Choroid plexus epithelial cell (primary cell): ENCODE results near the gene PLAAT3.
"Not testable (repeated sequence)": the region's sequence is repeated elsewhere in the genome, so short reads cannot be mapped to it uniquely, and the experiment has no call there.

Experiments used
- DNase-seq: peaks from one replicate; pipeline ENCODE4 v3.0.0-alpha.2; 2010; ENCODE audit warnings: low read depth
- H3K4me3 ChIP-seq: 2 replicates; pipeline ENCODE4 v1.5.1; 2011; ENCODE audit warnings: low read depth, mild to moderate bottlenecking, control low read depth, low read length, moderate library complexity
- CTCF ChIP-seq: conservative IDR thresholded peaks from 2 replicates; pipeline ENCODE4 v1.5.1; 2011; ENCODE audit warnings: low read depth, mild to moderate bottlenecking, control low read depth, inconsistent platforms, low read length, moderate library complexity

The PLAAT3 gene

GRCh38 chr11:63548178-63548577, 66.1 kb downstream of the PLAAT3 start:
- DNase-seq = no peak
- H3K4me3 ChIP-seq = no peak overlapping the region
- TF ChIP-seq CTCF = no peak

- H3K4me3 ChIP-seq = no peak overlapping the region
- no peak for DNase-seq
- TF ChIP-seq CTCF = no peak
These were observed 67.2 kb downstream of the PLAAT3 start for GRCh38 chr11:63547061-63547460.

GRCh38 chr11:63543711-63544110, 70.5 kb downstream of the PLAAT3 start:
- no peak for DNase-seq
- H3K4me3 ChIP-seq = no peak overlapping the region
- no peak for TF ChIP-seq CTCF

GRCh38 chr11:63542506-63542905, 71.7 kb downstream of the PLAAT3 start:
- DNase-seq = not testable (repeated sequence)

GRCh38 chr11:63537293-63538101, 76.7 kb downstream of the PLAAT3 start:
- H3K4me3 ChIP-seq = peak overlapping the region; percentile 48
- TF ChIP-seq CTCF = no peak
- peak; percentile 94 for DNase-seq

More at GRCh38 chr11:63542506-63542905, 71.7 kb downstream of the PLAAT3 start:
- H3K4me3 ChIP-seq = not testable (repeated sequence)

GRCh38 chr11:63536669-63537292, 77.5 kb downstream of the PLAAT3 start, which contains the start of gene PLAAT4:
PLAAT4 (plus strand) TSS chr11:63536808; CDS start chr11:63536869, 61 bp downstream.
- DNase-seq = peak; percentile 88
- peak; percentile 35 for TF ChIP-seq CTCF
- peak within 1 kb of the TSS; percentile 48 for H3K4me3 ChIP-seq

- H3K4me3 ChIP-seq = no peak overlapping the region
- no peak for TF ChIP-seq CTCF
- no peak for DNase-seq
These were observed 78.5 kb downstream of the PLAAT3 start for GRCh38 chr11:63535734-63536133.
